Measurements from ENCODE around the gene C6orf141. TPM values are rescaled to one million over a fixed set of nuclear protein-coding genes. Genes with fewer than 3 reads are reported as not detected.
A peak's percentile ranks its signal among the peaks of the same experiment; 100 is the strongest.

Gene C6orf141
- total and polyA plus RNA-seq, 2 of the 8 experiments (the other 6 are each of a cell fraction or from before 2014, with no cell fraction given): 7.6 to 16.1 TPM

- CTCF ChIA-PET (ENCODE audit: partially characterized antibody): interaction anchor here (1.5 kb wide), 1 partner anchor 80 kb away, joined by 3 read pairs; no protein-coding TSS in a partner anchor
- H3K4me2 ChIP-seq (ENCODE audit: insufficient read depth in 1 of 2, low read depth in 2 of 2, low read length in 2 of 2): no peak overlapping the region
- no peak overlapping the region for H3K23ac ChIP-seq (ENCODE audit: insufficient read length)
- DNase-seq (ENCODE audit: low read depth in 1 of 2, low spot score in 2 of 2) (no peak), FAIRE-seq (no peak)
- H3K4ac ChIP-seq (replicated peaks; ENCODE audit: insufficient read length, low read depth, low read length): no peak overlapping the region
- no peaks in the 10 kb centered on the region for H3K9me3 ChIP-seq (ENCODE audit: insufficient read depth in 2 of 2, low read depth in 1 of 2, low read length in 1 of 2)
- peak overlapping the region; percentile 12 for H4K5ac ChIP-seq (ENCODE audit: insufficient read length, low read depth, low read length)
- no peaks in the 10 kb centered on the region for H3K79me2 ChIP-seq (ENCODE audit: control insufficient read depth in 1 of 2, insufficient read depth in 2 of 2, low read length in 2 of 2)
- no peak overlapping the region for H3K4me3 ChIP-seq (ENCODE audit: extremely low read depth in 1 of 4, insufficient read depth in 2 of 4, low read depth in 3 of 4, low read length in 4 of 4)
- H3K18ac ChIP-seq (ENCODE audit: extremely low read depth, low read length): no peak overlapping the region
- H4K20me1 ChIP-seq (replicated peaks in 1 of 2; ENCODE audit: control insufficient read depth in 1 of 2, insufficient read depth in 2 of 2, low read length in 2 of 2): no peaks in the 10 kb centered on the region
- no peak overlapping the region for H4K91ac ChIP-seq (replicated peaks; ENCODE audit: insufficient read length, low read length)
- H2BK5ac ChIP-seq (ENCODE audit: low read depth, low read length): no peak overlapping the region
- H2BK20ac ChIP-seq (ENCODE audit: low read length): no peak overlapping the region
- H3K27ac ChIP-seq (ENCODE audit: low read depth, low read length): no peak overlapping the region
- H3K4me1 ChIP-seq (replicated peaks in 1 of 4; ENCODE audit: control insufficient read depth in 3 of 4, insufficient read depth in 4 of 4, low read length in 3 of 4): peaks cover 0 to 7% (median 2%) of the 10 kb centered on the region in 4 experiments; a peak in 2 of 7 replicates
- H3K9ac ChIP-seq (replicated peaks in 1 of 4; ENCODE audit: extremely low read depth in 1 of 4, low read depth in 3 of 4, low read length in 3 of 4): no peak overlapping the region
- 0 out of 2 replicates have a peak overlapping the region, but pooled peaks have one; percentile 1 for H2BK15ac ChIP-seq (ENCODE audit: low read length)
- H3K79me1 ChIP-seq (ENCODE audit: low read depth, low read length): no peaks in the 10 kb centered on the region
- POLR2A ChIA-PET (ENCODE audit: partially characterized antibody): no interaction called here
- no peaks in the 10 kb centered on the region for H3K27me3 ChIP-seq (replicated peaks in 1 of 4; ENCODE audit: control insufficient read depth in 3 of 4, extremely low read depth in 1 of 4, insufficient read depth in 3 of 4, low read length in 3 of 4)
- H3K56ac ChIP-seq (replicated peaks; ENCODE audit: insufficient read length, low read depth, low read length): no peak overlapping the region
- H2AK5ac ChIP-seq (ENCODE audit: low read depth, low read length): no peak overlapping the region
- H3K23me2 ChIP-seq (ENCODE audit: low read depth, low read length): no peaks in the 10 kb centered on the region
- WGBS, 2 experiments (ENCODE audit: extremely low coverage in 1 of 2, insufficient coverage in 1 of 2, insufficient read length in 1 of 2, insufficient replicate concordance in 2 of 2, low coverage in 1 of 2, low lambda C conversion rate in 2 of 2, missing lambda C conversion rate in 1 of 2): 87% methylated on average over 11 of the region's 12 CpGs; no CpG with 5 or more reads in 1 of the 2 experiments
- H2AFZ ChIP-seq (ENCODE audit: low read length): peak overlapping the region; percentile 85; the same call in 1 of the 2 replicates
- H3K36me3 ChIP-seq (ENCODE audit: control insufficient read depth in 2 of 4, insufficient read depth in 4 of 4, low read length in 3 of 4): no peaks in the 10 kb centered on the region
- no peak overlapping the region for H4K8ac ChIP-seq (ENCODE audit: extremely low read depth, insufficient read depth, low read length)
- no peak overlapping the region for H2BK120ac ChIP-seq (replicated peaks; ENCODE audit: low read depth, low read length)
- H2BK12ac ChIP-seq (ENCODE audit: low read depth, low read length): no peak overlapping the region
- no peak overlapping the region for H3K14ac ChIP-seq (ENCODE audit: insufficient read length)
- TF ChIP-seq PHF8 (conservative IDR thresholded peaks at IDR 0.05; ENCODE audit: low read depth, low read length) (no peak), SAP30 (IDR thresholded peaks at IDR 0.05; ENCODE audit: insufficient read depth, insufficient replicate concordance, low read length) (no peak), HDAC2 (IDR thresholded peaks at IDR 0.05; ENCODE audit: borderline replicate concordance in 1 of 2, low read depth in 2 of 2, low read length in 2 of 2) (no peak), ATF3 (IDR thresholded peaks at IDR 0.05; ENCODE audit: insufficient read depth, low read depth, low read length) (no peak), USF2 (IDR thresholded peaks at IDR 0.05; ENCODE audit: low read length) (no peak), POLR2A (IDR thresholded peaks at IDR 0.05; ENCODE audit: control extremely low read depth in 1 of 2, low read depth in 2 of 2, low read length in 2 of 2) (no peak), GABPA (IDR thresholded peaks at IDR 0.05; ENCODE audit: borderline replicate concordance, insufficient read depth, low read length) (no peak), TAF7 (optimal IDR thresholded peaks at IDR 0.05; ENCODE audit: borderline replicate concordance, low read depth, low read length) (no peak), EGR1 (IDR thresholded peaks at IDR 0.05; ENCODE audit: borderline replicate concordance, low read depth, low read length) (no peak), EP300 (IDR thresholded peaks at IDR 0.05; ENCODE audit: borderline replicate concordance in 1 of 2, low read depth in 2 of 2, low read length in 2 of 2) (no peak), POU5F1 (IDR thresholded peaks at IDR 0.05; ENCODE audit: low read depth, low read length) (no peak), HDAC6 (IDR thresholded peaks at IDR 0.05; ENCODE audit: low read depth, low read length) (no peak)
These were observed 23.9 kb upstream of the C6orf141 start for GRCh38 chr6:49526598-49526997.
